BLaER1 treated with 17β-estradiol and CSF1 and Interleukin-3, amounts not matched to agents 10 nM and 100 nM (cell line): ENCODE results near the gene BACH2.
"Not testable (repeated sequence)": the region's sequence is repeated elsewhere in the genome, so short reads cannot be mapped to it uniquely, and the experiment has no call there.

Experiments used
- H3K27ac ChIP-seq, 11 experiments: shearing (Covaris generic); formaldehyde crosslinking; 2 replicates each; pipeline ENCODE4 v1.8.1; 2022
- H3K27me3 ChIP-seq, 11 experiments: shearing (Covaris generic); formaldehyde crosslinking; 2 replicates each; pipeline ENCODE4 v1.8.1; 2022
- H3K36me3 ChIP-seq, 11 experiments: shearing (Covaris generic); formaldehyde crosslinking; 2 replicates each; pipeline ENCODE4 v1.8.1; 2022
- H3K4me1 ChIP-seq, 10 experiments: shearing (Covaris generic); formaldehyde crosslinking; 2 replicates each; pipeline ENCODE4 v1.8.1; 2022
- H3K4me2 ChIP-seq, 11 experiments: shearing (Covaris generic); formaldehyde crosslinking; 2 replicates each; pipeline ENCODE4 v1.8.1; 2022
- H3K4me3 ChIP-seq, 10 experiments: shearing (Covaris generic); formaldehyde crosslinking; 2 replicates each; pipeline ENCODE4 v1.8.1; 2022
- H3K9ac ChIP-seq, 11 experiments: shearing (Covaris generic); formaldehyde crosslinking; 2 replicates each; pipeline ENCODE4 v1.8.1; 2022
- H3K9me3 ChIP-seq, 11 experiments: shearing (Covaris generic); formaldehyde crosslinking; replicated peaks in 1 of 11; 2 replicates each; pipeline ENCODE4 v1.8.1; 2022
- H4K20me1 ChIP-seq, 11 experiments: shearing (Covaris generic); formaldehyde crosslinking; 2 replicates each; pipeline ENCODE4 v1.8.1; 2022
- Cebpa-rat ChIP-seq, 11 experiments: shearing (Covaris generic); IDR thresholded peaks; 2 replicates each; pipeline ENCODE4 v1.8.1; 2022

Gene BACH2

DNA sequence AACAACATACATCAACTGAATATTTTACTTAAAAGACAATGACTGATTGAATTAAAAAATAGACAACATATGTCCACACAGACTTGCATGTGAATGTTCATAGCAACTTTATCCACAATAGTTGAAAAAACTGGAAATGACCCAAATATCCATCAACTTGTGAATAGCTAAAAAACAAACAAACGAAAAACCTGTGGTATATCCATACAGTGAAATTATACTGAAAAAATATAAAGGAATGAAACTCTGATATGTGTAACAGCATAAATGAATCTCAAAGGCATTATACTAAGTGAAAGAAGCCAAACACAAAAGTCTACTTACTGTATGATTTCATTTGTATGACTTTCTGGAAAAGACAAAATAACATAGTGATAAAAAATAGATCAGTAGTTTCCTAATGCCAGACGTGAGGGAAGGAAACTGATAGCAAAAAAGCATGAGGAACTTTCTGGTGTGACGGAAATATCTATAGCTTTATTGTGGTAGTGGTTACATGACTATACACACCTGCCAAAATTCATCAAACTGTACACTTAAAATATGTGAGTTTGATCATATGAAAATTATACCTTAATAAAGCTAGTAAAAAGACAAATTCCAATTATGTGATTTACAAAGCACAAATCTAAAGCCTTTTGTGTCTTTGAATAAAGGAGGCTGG is 123.2 kb downstream of the BACH2 start:
- Histone ChIP-seq H3K27me3 (no peaks in the 10 kb centered on the region), H3K9ac (no peak overlapping the region), H4K20me1 (peaks cover 0 to 28% (median 0%) of the 10 kb centered on the region in 11 experiments; a peak in 2 of 22 replicates), H3K9me3 (peaks cover 0 to 11% (median 0%) of the 10 kb centered on the region in 11 experiments; a peak in 6 of 22 replicates), H3K4me1 (peaks cover 29 to 48% (median 37%) of the 10 kb centered on the region in 10 experiments), H3K4me3 (no peak overlapping the region), H3K27ac (no peak overlapping the region), H3K4me2 (no peak overlapping the region), H3K36me3 (peaks cover 0 to 8% (median 0%) of the 10 kb centered on the region in 11 experiments; a peak in 1 of 22 replicates)
- TF ChIP-seq Cebpa-rat (IDR thresholded peaks at IDR 0.05) = no peak

DNA sequence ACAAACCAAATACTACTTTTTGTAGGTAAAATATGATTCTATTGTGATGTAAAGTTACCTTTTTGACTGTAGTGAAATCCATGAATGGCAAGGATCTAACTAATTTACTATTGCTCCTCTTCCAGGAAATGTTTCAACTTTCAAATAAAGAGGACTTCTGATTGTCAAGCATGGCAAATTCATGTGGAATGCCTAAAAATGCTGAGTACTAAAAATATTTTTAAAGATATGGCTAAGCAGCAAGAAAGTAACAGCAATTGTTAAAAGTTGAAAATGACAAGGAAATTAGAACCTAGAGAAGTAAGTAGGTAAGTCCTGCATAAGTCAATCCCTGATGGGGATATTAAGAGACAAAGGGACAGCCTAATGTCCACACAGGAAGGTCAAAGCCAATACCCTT is 126.0 kb downstream of the BACH2 start:
- peaks cover 0 to 1% (median 0%) of the 10 kb centered on the region in 11 experiments; a peak in 2 of 22 replicates for H4K20me1 ChIP-seq
- no peaks in the 10 kb centered on the region for H3K27me3 ChIP-seq
- H3K4me2 ChIP-seq = no peak overlapping the region; a peak in 1 of 22 replicates

DNA sequence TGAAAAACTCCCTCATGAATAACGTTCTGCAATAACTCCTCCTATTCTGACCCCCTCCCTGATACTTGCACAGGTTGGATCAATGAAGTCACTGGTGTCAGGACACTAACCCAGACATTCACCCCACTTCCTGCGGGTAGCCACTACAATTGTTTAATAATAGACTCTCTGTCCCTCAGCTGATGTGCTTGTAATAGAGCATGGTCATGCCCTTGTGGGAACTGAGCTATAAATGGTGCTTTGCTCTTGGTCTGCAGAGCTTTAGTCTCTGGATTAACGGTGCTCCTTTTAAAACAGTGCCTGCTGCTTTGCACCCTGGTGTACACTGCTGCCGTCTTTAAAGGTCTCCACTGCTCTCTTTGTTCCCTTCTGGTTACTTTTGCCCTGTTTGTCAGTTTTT is 127.3 kb downstream of the BACH2 start:
- no peaks in the 10 kb centered on the region; a peak in 2 of 22 replicates for H4K20me1 ChIP-seq
- H3K4me3 ChIP-seq = no peak overlapping the region
- H3K4me1 ChIP-seq = peaks cover 5 to 17% (median 8%) of the 10 kb centered on the region in 10 experiments; a peak in 15 of 20 replicates
- peaks cover 0 to 11% (median 0%) of the 10 kb centered on the region in 11 experiments; a peak in 6 of 22 replicates for H3K9me3 ChIP-seq
- peaks cover 0 to 21% (median 0%) of the 10 kb centered on the region in 11 experiments; a peak in 2 of 22 replicates for H3K36me3 ChIP-seq
- no peak overlapping the region for H3K27ac ChIP-seq
- H3K27me3 ChIP-seq = no peaks in the 10 kb centered on the region
- TF ChIP-seq Cebpa-rat (IDR thresholded peaks at IDR 0.05) = no peak
- H3K9ac ChIP-seq = peak overlapping the region in 1 of 11 experiments; percentile 8; a peak in 1 of 22 replicates
- peak overlapping the region in 10 of 11 experiments; percentile 12 to 55 (median 45); a peak in 14 of 22 replicates for H3K4me2 ChIP-seq

More for the DNA sequence above, 126.0 kb downstream of the BACH2 start:
- Histone ChIP-seq H3K9me3 (peaks cover 0 to 11% (median 0%) of the 10 kb centered on the region in 11 experiments; a peak in 6 of 22 replicates), H3K27ac (no peak overlapping the region), H3K4me1 (peaks cover 6 to 20% (median 9%) of the 10 kb centered on the region in 10 experiments; a peak in 19 of 20 replicates), H3K4me3 (no peak overlapping the region), H3K36me3 (peaks cover 0 to 21% (median 0%) of the 10 kb centered on the region in 11 experiments; a peak in 2 of 22 replicates), H3K9ac (no peak overlapping the region)
- no peak for TF ChIP-seq Cebpa-rat (IDR thresholded peaks at IDR 0.05)

DNA sequence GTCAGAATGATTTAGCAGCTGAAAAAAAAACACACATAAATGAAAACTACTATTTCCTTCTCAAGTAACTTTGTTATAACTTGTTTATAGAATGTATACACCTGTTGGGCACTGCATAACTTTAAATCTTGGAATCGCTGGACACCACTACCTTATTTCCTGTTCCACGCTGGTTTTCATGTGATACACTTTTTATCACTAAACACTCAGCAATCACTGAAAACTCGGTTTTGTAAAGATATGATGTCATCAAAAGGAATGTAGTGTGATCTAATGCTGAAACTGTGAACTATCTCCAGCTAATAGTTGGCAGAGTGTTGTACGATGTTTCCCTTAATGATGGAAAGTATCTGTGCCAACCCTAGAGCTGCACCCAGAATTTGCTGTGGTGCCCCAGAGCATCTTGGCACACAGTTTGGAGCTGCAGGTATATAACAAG is 127.9 kb downstream of the BACH2 start:
- no peak overlapping the region for H3K4me2 ChIP-seq
- H3K27ac ChIP-seq = no peak overlapping the region
- H4K20me1 ChIP-seq = no peaks in the 10 kb centered on the region; a peak in 2 of 22 replicates
- peaks cover 0 to 11% (median 0%) of the 10 kb centered on the region in 11 experiments; a peak in 6 of 22 replicates for H3K9me3 ChIP-seq
- no peaks in the 10 kb centered on the region for H3K27me3 ChIP-seq
- H3K4me3 ChIP-seq = no peak overlapping the region
- H3K9ac ChIP-seq = no peak overlapping the region
- peaks cover 0 to 20% (median 0%) of the 10 kb centered on the region in 11 experiments; a peak in 2 of 22 replicates for H3K36me3 ChIP-seq
- peaks cover 5 to 17% (median 8%) of the 10 kb centered on the region in 10 experiments; a peak in 15 of 20 replicates for H3K4me1 ChIP-seq
- no peak for TF ChIP-seq Cebpa-rat (IDR thresholded peaks at IDR 0.05)

DNA sequence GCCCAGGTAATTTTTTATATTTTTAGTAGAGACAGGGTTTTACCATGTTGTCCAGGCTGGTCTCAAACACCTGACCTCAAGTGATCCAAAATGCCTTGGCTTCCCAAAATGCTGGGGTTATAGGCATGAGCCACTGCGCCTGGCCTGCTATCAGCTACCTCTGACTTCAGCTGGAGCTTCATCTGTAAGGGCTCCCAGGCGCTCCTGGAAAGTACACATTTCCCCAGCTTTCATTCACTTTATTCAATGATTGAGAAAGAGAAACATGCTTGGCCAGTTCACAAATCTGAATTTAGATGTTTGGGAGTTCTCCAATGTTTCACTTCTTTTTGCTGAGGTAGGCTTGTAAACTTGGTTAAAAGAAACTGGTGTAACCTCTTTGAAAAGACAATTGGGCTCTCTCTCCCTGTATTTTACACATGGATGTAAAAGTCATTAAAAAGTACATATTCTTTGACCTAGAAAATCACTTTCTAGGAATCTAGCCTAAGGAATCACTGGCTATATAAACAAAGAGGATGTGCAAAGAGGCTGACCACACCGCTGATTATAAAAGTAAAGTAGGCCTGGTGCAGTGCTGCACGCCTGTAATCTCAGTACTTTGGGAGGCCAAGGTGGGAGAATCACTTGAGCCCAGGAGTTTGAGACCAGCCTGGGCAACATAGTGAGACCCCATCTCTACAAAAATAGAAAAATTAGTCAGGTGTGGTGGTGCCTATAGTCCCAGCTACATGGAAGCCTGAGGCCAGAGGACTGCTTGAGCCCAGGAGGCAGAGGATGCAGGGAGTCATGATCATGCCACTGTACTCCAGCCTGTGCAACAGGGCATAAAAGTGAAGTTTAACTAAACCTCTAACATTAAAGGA is 128.9 kb downstream of the BACH2 start:
- no peak overlapping the region for H3K27ac ChIP-seq
- no peak overlapping the region for H3K9ac ChIP-seq
- H4K20me1 ChIP-seq = peaks cover 0 to 9% (median 0%) of the 10 kb centered on the region in 11 experiments; a peak in 2 of 22 replicates
- H3K9me3 ChIP-seq = peaks cover 0 to 4% (median 0%) of the 10 kb centered on the region in 11 experiments; a peak in 4 of 22 replicates
- no peak for TF ChIP-seq Cebpa-rat (IDR thresholded peaks at IDR 0.05)
- no peaks in the 10 kb centered on the region for H3K27me3 ChIP-seq
- peaks cover 5 to 17% (median 8%) of the 10 kb centered on the region in 10 experiments; a peak in 15 of 20 replicates for H3K4me1 ChIP-seq
- H3K4me3 ChIP-seq = no peak overlapping the region
- H3K36me3 ChIP-seq = peaks cover 0 to 18% (median 0%) of the 10 kb centered on the region in 11 experiments; a peak in 2 of 22 replicates
- no peak overlapping the region for H3K4me2 ChIP-seq

DNA sequence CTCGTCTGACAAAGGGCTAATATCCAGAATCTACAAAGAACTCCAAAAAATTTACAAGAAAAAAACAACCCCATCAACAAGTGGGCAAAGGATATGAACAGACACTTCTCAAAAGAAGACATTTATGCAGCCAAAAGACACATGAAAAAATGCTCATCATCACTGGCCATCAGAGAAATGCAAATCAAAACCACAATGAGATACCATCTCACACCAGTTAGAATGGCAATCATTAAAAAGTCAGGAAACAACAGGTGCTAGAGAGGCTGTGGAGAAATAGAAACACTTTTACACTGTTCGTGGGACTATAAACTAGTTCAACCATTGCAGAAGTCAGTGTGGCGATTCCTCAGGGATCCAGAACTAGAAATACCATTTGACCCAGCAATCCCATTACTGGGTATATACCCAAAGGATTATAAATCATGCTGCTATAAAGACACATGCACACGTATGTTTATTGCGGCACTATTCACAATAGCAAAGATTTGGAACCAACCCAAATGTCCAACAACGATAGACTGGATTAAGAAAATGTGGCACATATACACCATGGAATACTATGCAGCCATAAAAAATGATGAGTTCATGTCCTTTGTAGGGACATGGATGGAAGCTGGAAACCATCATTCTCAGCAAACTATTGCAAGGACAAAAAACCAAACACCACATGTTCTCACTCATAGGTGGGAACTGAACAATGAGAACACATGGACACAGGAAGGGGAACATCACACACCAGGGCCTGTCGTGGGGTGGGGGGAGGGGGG is 130.3 kb downstream of the BACH2 start:
- H3K9ac ChIP-seq, H3K9me3 ChIP-seq, H3K27me3 ChIP-seq, H3K4me3 ChIP-seq, H3K4me2 ChIP-seq, H3K27ac ChIP-seq: not testable (repeated sequence)
- Histone ChIP-seq H4K20me1 (peaks cover 0 to 23% (median 0%) of the 10 kb centered on the region in 11 experiments; a peak in 2 of 22 replicates), H3K4me1 (peaks cover 5 to 17% (median 8%) of the 10 kb centered on the region in 10 experiments; a peak in 15 of 20 replicates), H3K36me3 (peaks cover 0 to 13% (median 0%) of the 10 kb centered on the region in 11 experiments; a peak in 2 of 22 replicates)

DNA sequence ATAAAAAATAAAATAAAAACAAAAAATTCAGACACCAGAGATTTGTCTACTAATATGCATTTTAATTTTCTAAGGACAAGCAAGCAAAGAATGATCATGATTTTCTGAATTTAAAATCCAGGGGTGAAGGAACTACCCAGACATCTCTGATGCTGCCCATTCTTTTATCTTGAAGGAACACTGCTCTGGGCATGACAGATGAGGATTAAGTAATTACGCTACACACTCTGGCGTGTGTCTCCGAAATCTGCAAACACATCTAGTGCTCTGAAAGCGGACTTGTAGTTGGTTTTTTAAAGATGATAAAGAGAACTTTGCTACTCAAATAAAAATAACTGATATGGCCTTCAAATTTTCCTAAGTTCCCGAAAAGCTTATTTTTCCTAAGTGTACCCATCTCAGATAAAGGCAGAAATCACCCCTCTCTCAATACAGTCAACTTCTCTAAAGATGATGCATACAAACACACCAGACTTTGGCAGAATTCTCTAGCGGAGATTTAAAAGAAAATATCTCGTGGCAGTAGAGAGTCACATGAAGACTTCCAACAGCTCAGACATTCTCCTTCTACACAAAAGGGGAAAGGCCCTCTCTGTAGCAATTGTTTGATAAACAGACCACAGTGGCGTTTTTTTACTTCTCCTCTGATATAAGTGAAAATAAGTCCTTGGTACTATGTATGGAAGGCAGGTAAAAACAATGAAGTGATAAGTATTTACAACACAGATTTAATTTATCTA is 133.8 kb downstream of the BACH2 start:
- Histone ChIP-seq H3K4me1 (peaks cover 0 to 14% (median 0%) of the 10 kb centered on the region in 10 experiments; a peak in 7 of 20 replicates), H3K9me3 (no peaks in the 10 kb centered on the region), H4K20me1 (peaks cover 0 to 56% (median 0%) of the 10 kb centered on the region in 11 experiments; a peak in 3 of 22 replicates)

More for the DNA sequence above, 133.8 kb downstream of the BACH2 start:
- Histone ChIP-seq H3K4me2 (no peak overlapping the region), H3K27me3 (no peaks in the 10 kb centered on the region), H3K36me3 (peaks cover 0 to 16% (median 0%) of the 10 kb centered on the region in 11 experiments; a peak in 2 of 22 replicates), H3K27ac (no peak overlapping the region), H3K4me3 (no peak overlapping the region), H3K9ac (no peak overlapping the region)
- TF ChIP-seq Cebpa-rat (IDR thresholded peaks at IDR 0.05) = no peak
